C4-2B (cell line): ENCODE data around the gene PFN3.
A peak's percentile ranks its signal among the peaks of the same experiment; 100 is the strongest.

ENCODE experiments used
- H3K27ac ChIP-seq: fragments of 450-650 bp; 2 replicates; pipeline ENCODE4 v1.5.1; 2017
- ZFX ChIP-seq: fragments of 450-650 bp; IDR thresholded peaks from 2 replicates; pipeline ENCODE4 v1.6.1; 2017
- TF ChIP-seq, protein P1 (sequence below): fragments of 450-650 bp; conservative IDR thresholded peaks from 2 replicates; pipeline ENCODE4 v1.5.1; 2017; ENCODE audit warnings: mild to moderate bottlenecking

The PFN3 gene

GRCh38 chr5:177445917-177446199 lies 45.4 kb upstream of the PFN3 start:
- peak overlapping the region; percentile 94 for H3K27ac ChIP-seq
- no peak for TF ChIP-seq ZFX
- TF ChIP-seq, protein P1, sequence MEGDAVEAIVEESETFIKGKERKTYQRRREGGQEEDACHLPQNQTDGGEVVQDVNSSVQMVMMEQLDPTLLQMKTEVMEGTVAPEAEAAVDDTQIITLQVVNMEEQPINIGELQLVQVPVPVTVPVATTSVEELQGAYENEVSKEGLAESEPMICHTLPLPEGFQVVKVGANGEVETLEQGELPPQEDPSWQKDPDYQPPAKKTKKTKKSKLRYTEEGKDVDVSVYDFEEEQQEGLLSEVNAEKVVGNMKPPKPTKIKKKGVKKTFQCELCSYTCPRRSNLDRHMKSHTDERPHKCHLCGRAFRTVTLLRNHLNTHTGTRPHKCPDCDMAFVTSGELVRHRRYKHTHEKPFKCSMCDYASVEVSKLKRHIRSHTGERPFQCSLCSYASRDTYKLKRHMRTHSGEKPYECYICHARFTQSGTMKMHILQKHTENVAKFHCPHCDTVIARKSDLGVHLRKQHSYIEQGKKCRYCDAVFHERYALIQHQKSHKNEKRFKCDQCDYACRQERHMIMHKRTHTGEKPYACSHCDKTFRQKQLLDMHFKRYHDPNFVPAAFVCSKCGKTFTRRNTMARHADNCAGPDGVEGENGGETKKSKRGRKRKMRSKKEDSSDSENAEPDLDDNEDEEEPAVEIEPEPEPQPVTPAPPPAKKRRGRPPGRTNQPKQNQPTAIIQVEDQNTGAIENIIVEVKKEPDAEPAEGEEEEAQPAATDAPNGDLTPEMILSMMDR, result no peak

DNA sequence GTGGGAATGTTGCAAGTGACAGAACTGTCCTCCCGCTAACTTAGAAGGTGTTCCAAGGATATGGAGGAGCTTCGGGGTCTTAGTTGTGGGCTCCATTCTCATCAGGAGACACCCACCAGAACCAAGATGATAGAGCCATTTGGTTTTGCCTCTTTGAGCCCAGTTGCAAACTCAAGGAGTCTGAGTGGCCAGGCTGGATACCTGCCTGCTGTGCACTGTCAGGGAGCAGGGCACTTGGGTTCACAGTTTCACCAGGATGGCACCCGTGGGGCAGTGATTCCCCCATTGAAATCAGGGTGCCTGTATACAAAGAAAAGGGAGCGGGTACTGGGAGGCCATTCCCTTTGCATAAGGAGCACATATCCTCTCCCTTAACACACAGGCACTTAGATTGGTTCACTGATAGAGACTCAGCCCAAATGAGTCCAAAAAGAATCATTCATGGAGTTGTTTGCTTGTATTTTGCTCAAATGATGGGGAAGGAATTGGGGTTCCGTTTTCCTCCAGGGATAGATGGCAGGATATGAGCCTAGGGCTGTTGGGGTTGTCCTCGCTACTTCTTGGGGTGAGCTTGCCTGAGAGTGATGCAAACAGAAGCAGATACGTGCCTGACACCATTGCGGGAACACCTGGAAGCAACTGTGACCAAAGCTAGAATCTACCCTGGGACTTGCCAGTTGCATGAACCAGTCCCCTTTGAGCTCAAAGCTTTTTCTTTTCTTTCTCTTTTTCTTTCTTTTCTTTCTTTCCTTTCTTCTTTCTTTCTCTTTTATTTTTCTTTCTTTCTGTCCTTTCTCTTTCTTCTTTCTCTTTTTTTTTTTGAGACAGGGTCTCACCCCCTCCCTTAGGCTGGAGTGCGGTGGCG lies 44.8 kb upstream of the PFN3 start:
- TF ChIP-seq ZFX, result no peak
- TF ChIP-seq, protein P1, result no peak
- H3K27ac ChIP-seq, result peak overlapping the region; percentile 94

DNA sequence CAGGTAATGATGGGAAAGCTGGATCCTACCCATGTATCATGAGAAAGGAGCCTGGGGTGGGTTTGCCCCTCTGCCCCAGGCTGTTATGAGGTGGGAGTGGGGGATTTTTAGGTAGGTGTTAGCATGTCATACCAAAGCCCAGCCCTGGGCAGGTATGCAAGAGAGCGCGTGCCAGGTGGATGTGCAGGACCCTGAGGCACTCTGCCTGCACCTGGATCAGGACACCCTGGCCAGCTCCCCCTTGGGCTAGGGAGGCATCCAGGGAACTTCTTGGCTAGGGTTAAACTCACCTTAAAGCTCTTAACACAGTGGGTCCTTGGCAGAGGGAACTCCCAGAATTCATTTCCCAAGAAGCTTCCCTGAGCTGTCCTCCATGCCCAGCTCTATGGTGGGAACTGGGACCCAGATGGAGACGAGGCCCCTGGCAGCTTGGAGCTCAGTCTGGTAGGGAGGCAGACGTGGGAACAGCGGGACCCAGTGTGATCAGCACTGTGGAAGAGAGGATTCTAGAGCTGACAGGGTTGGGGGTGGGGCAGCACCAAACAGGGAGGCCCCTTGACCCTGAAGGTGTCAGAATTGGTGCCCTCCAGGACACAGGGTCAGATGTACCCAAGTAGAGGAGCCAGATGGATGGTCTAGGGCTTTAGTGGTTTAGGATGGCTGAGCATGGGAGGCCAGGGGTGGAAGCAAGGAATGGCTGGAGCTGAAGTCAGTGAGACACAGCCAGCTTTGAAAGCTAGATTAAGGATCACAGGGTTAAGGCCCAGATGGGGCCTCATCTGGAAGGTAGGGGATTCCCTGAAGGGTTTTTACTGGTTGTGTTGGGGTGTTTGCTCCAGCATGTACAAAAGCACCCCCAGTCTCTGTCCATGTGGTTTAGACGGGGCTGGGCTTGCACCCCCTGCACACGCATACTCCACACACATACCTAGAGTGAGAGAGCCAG lies 43.9 kb upstream of the PFN3 start:
- TF ChIP-seq, protein P1, result no peak
- no peak overlapping the region for H3K27ac ChIP-seq

GRCh38 chr5:177443144-177443983 lies 42.9 kb upstream of the PFN3 start:
- TF ChIP-seq ZFX, result no peak
- TF ChIP-seq, protein P1, result no peak
- H3K27ac ChIP-seq, result no peak overlapping the region

DNA sequence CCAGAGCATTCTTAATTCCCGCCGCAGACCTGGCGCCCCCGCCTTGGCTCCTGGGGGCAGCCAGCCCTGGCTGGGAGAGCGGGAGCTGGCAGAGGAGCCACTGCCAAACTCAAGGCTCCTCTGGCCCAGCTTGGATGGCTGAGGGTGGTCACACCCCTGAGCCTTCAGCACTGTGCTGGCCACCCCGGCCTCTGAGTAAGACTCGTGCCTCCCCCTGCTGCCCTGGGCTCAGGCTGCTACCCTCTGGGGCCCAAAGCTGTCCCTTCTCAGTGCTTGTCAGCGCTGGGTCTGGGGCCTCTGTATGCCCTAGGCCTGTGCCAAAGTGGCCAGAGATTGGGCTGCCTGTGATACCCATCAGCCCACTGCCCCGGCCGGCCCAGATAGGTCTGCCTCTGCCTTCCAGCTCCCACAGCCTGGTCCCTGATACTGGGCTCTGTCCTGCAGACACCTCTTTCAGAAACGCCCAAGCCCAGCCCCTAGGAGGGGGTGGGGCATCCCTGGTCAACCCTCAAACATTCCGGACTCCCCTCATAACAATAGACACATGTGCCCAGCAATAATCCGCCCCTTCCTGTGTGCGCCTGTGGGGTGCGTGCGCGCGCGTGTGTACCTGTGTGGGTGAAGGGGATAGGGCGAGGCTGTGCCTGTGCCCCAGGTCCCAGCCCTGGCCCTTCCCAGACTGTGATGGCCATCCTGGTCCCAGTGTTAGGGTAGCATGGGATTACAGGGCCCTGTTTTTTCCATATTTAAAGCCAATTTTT lies 41.8 kb upstream of the PFN3 start:
- no peak for TF ChIP-seq ZFX
- TF ChIP-seq, protein P1, result no peak
- no peak overlapping the region for H3K27ac ChIP-seq

DNA sequence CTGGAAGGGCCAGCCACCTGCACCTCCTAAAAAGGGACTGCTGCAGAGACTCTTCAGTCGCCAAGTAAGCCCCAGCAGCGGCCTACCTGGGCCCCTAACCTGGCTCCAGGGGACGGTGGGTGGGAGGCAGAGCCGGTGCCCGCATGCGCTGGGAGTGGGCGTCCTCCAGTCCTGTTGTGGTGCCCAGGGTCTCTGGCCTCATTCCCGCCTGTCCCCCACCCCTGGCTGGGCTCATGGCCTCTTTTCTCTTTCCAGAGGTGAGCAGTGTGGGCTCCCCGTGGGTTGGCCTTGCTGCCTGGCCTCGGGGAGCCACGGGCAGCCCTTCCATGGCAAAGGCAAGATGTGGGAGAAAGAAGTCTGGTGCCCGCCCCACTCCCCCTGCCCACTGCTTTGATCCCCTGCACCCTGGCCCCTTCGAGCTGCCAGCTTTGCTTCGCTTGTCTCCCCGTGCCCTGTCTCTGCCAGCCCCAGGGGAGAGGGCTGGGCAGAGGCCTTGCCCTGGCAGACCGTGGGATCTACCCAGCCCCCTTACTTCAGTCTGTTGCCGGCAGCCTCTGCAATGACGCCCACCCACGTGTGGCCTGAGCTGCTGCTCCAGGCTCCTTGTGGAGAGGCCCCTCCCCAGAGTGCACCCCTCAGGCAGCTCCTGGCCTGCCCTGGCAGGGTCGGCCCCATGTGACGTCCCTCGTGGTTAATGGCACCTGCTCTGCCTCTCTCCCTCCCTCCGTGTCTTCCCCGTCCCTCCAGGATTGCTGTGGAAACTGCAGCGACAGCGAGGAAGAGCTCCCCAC lies 40.7 kb upstream of the PFN3 start:
- TF ChIP-seq ZFX, result no peak
- TF ChIP-seq, protein P1, result no peak
- H3K27ac ChIP-seq, result no peak overlapping the region
